ENCODE results near the gene EXT2. TPM values are rescaled to one million over a fixed set of nuclear protein-coding genes. Genes with fewer than 3 reads are reported as not detected.

Gene EXT2
- total and polyA plus RNA-seq, 2 donors (not counting 1 experiment from before 2014, with no cell fraction given) = 114 to 177 TPM

DNA sequence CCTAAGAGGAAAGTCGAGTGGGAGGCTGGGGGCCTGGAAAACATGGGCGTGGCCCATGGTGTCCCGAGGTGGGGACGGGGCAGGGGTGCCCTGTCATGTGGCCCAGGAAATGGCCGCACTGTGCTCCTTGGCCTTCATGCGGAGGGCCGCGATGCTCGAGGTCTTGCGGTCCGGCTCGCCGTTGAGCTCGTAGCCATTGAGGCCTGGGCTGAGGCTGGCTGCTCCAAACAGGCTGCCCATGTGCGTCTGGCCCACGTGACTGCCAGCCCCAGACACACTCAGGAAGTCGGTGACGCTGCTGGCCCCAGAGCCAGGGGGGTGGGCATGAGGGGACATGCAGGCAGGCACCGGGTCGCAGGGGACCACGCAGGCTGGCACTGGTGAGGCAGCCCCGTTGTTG, 169.3 kb downstream of the EXT2 start:
- no peaks in the 10 kb centered on the region for H4K20me1 ChIP-seq (ENCODE audit: control insufficient read depth, extremely low read depth, insufficient read depth, low read length)
- no peak overlapping the region for H3K4me2 ChIP-seq (ENCODE audit: extremely low read depth, insufficient read depth, low read length)
- H3K4me1 ChIP-seq (ENCODE audit: control insufficient read depth, extremely low read depth, insufficient read depth, low read length) = no peaks in the 10 kb centered on the region
- no peak overlapping the region for H3K27ac ChIP-seq (ENCODE audit: insufficient read depth, low read length)
- no peak for DNase-seq (ENCODE audit: low read depth in 2 of 2)
- H3K4me3 ChIP-seq (replicated peaks in 1 of 4; ENCODE audit: control extremely low read depth in 1 of 4, insufficient read depth in 1 of 4, low read depth in 3 of 4, low read length in 4 of 4) = no peak overlapping the region
- no peaks in the 10 kb centered on the region for H3K36me3 ChIP-seq (ENCODE audit: control insufficient read depth, insufficient read depth, low read length)
- H2AFZ ChIP-seq (ENCODE audit: low read length) = no peak overlapping the region
- TF ChIP-seq, protein P1, sequence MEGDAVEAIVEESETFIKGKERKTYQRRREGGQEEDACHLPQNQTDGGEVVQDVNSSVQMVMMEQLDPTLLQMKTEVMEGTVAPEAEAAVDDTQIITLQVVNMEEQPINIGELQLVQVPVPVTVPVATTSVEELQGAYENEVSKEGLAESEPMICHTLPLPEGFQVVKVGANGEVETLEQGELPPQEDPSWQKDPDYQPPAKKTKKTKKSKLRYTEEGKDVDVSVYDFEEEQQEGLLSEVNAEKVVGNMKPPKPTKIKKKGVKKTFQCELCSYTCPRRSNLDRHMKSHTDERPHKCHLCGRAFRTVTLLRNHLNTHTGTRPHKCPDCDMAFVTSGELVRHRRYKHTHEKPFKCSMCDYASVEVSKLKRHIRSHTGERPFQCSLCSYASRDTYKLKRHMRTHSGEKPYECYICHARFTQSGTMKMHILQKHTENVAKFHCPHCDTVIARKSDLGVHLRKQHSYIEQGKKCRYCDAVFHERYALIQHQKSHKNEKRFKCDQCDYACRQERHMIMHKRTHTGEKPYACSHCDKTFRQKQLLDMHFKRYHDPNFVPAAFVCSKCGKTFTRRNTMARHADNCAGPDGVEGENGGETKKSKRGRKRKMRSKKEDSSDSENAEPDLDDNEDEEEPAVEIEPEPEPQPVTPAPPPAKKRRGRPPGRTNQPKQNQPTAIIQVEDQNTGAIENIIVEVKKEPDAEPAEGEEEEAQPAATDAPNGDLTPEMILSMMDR (conservative IDR thresholded peaks at IDR 0.05 in 1 of 2, IDR thresholded peaks at IDR 0.05 in 1 of 2; ENCODE audit: low read depth in 1 of 2, low read length in 2 of 2) = no peak
- no peak for TF ChIP-seq EZH2 (IDR thresholded peaks at IDR 0.05; ENCODE audit: low read length, missing control alignments)
- H3K79me2 ChIP-seq (ENCODE audit: control insufficient read depth, insufficient read depth, low read length) = no peaks in the 10 kb centered on the region
- no peaks in the 10 kb centered on the region for H3K27me3 ChIP-seq (ENCODE audit: control insufficient read depth, insufficient read depth, low read length)
- no peak overlapping the region for H3K9ac ChIP-seq (ENCODE audit: insufficient read depth, low read length)
- no peaks in the 10 kb centered on the region for H3K9me3 ChIP-seq (ENCODE audit: control insufficient read depth, insufficient read depth, low read depth, low read length)

DNA sequence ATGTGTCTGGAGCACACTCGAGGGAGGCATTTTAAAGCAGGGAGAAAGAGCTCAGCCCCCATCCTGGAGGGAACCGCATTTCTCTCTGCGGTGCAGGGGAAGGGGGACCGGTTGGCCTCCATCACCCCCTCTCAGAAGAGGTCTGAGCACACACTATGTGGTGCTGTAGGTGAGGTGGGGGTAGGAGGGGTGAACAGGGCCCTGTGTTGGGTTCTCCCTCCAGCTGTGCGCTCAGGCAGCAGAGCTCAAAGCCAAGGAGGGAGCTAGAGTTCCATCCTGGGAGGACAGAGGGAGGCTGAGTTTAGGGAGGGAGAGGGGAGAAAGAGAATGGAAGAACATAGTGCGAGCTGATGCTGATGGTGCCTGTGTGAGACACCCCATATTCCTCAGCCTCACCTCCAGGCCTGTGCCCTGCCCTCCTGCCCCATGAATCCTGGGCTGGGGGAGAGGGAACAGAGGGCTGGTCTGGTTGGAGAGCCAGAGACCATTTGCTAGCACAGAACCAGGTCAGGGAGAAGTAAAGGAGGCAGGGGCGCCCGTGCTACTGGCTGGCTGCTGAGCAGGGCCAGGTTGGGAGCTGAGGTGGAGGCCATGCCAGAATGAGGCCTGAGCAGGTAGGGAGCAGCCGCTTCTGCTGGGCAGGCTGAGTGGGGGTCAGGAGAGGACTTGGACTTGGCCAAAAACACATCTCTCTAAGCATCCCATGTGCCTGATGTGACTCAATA, 170.7 kb downstream of the EXT2 start:
- no peaks in the 10 kb centered on the region for H3K27me3 ChIP-seq (ENCODE audit: control insufficient read depth, insufficient read depth, low read length)
- no peaks in the 10 kb centered on the region for H3K79me2 ChIP-seq (ENCODE audit: control insufficient read depth, insufficient read depth, low read length)
- H3K4me1 ChIP-seq (ENCODE audit: control insufficient read depth, extremely low read depth, insufficient read depth, low read length) = no peaks in the 10 kb centered on the region
- no peaks in the 10 kb centered on the region for H4K20me1 ChIP-seq (ENCODE audit: control insufficient read depth, extremely low read depth, insufficient read depth, low read length)
- TF ChIP-seq, protein P1 (conservative IDR thresholded peaks at IDR 0.05 in 1 of 2, IDR thresholded peaks at IDR 0.05 in 1 of 2; ENCODE audit: low read depth in 1 of 2, low read length in 2 of 2) = no peak
- TF ChIP-seq EZH2 (IDR thresholded peaks at IDR 0.05; ENCODE audit: low read length, missing control alignments) = no peak
- H3K9me3 ChIP-seq (ENCODE audit: control insufficient read depth, insufficient read depth, low read depth, low read length) = no peaks in the 10 kb centered on the region
- H2AFZ ChIP-seq (ENCODE audit: low read length) = no peak overlapping the region
- no peak for DNase-seq (ENCODE audit: low read depth in 2 of 2)
- no peak overlapping the region for H3K4me2 ChIP-seq (ENCODE audit: extremely low read depth, insufficient read depth, low read length)
- H3K27ac ChIP-seq (ENCODE audit: insufficient read depth, low read length) = no peak overlapping the region
- no peak overlapping the region for H3K9ac ChIP-seq (ENCODE audit: insufficient read depth, low read length)
- no peaks in the 10 kb centered on the region for H3K36me3 ChIP-seq (ENCODE audit: control insufficient read depth, insufficient read depth, low read length)
- H3K4me3 ChIP-seq (replicated peaks in 1 of 4; ENCODE audit: control extremely low read depth in 1 of 4, insufficient read depth in 1 of 4, low read depth in 3 of 4, low read length in 4 of 4) = no peak overlapping the region

DNA sequence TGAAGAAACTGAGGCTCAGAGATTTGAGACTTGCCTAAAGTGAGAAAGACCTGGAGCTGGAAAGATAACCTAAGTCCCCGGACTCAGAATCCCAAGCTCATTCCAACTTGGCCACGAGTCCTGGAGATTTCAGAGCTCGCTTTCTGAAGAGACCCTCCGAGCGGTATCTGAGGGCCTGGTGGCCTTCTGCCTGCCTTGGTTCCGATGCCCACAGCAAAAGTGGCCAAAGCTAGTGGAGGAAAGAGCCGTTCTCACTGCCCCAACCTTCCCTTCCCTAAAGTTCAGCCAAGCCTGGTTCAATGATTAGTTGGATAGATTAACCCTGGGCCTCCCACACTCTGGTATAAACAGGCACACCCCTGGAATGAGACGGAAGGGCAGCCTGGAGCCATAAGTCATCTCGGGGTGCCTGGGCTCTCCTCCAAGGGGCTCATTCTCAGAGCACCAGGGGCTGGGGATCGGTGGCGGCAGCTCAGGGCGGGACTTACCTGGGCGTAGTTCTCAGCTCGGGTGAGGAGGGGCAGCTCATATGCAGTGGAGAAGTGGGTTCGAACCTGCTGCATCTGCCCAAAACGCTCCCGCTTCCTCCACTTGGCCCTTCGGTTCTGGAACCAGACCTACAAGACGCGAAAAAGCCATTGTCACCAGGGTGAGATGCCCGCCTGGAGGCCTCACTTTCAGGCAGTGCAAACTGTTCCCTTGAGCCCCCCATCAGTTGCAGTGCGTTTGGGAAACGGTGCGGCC, 171.7 kb downstream of the EXT2 start:
- TF ChIP-seq, protein P1 (conservative IDR thresholded peaks at IDR 0.05 in 1 of 2, IDR thresholded peaks at IDR 0.05 in 1 of 2; ENCODE audit: low read depth in 1 of 2, low read length in 2 of 2) = no peak
- no peak for TF ChIP-seq EZH2 (IDR thresholded peaks at IDR 0.05; ENCODE audit: low read length, missing control alignments)
- Histone ChIP-seq H3K79me2 (ENCODE audit: control insufficient read depth, insufficient read depth, low read length) (no peaks in the 10 kb centered on the region), H4K20me1 (ENCODE audit: control insufficient read depth, extremely low read depth, insufficient read depth, low read length) (no peaks in the 10 kb centered on the region), H3K36me3 (ENCODE audit: control insufficient read depth, insufficient read depth, low read length) (no peaks in the 10 kb centered on the region), H3K4me2 (ENCODE audit: extremely low read depth, insufficient read depth, low read length) (no peak overlapping the region), H3K9me3 (ENCODE audit: control insufficient read depth, insufficient read depth, low read depth, low read length) (no peaks in the 10 kb centered on the region), H3K27ac (ENCODE audit: insufficient read depth, low read length) (no peak overlapping the region), H2AFZ (ENCODE audit: low read length) (no peak overlapping the region), H3K4me3 (replicated peaks in 1 of 4; ENCODE audit: control extremely low read depth in 1 of 4, insufficient read depth in 1 of 4, low read depth in 3 of 4, low read length in 4 of 4) (no peak overlapping the region), H3K9ac (ENCODE audit: insufficient read depth, low read length) (no peak overlapping the region), H3K4me1 (ENCODE audit: control insufficient read depth, extremely low read depth, insufficient read depth, low read length) (no peaks in the 10 kb centered on the region), H3K27me3 (ENCODE audit: control insufficient read depth, insufficient read depth, low read length) (no peaks in the 10 kb centered on the region)
- DNase-seq (ENCODE audit: low read depth in 2 of 2) = no peak
